ENCODE results near the gene ALK.
"Not testable (repeated sequence)": the region's sequence is repeated elsewhere in the genome, so short reads cannot be mapped to it uniquely, and the experiment has no call there.

ALK gene

DNA sequence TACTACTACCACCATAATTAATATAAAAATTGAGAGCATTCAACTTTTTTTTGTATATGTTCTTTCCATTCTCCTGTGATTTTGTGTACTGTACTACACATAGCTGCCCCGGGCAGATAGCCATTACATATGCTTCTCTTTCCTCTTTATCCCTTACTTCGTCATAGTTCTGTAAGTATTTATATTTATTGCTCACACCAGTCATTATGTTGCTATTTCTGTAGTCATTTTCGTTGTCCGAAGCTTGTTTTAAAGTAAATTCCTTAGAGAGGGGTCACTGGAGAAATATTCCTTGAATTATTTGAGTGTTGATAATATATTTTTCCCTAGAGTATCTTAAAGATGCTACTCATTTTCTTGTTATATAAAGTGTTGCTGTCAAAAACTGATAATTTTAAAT lies 662.2 kb downstream of the ALK start:
- DNase-seq: no peak

DNA sequence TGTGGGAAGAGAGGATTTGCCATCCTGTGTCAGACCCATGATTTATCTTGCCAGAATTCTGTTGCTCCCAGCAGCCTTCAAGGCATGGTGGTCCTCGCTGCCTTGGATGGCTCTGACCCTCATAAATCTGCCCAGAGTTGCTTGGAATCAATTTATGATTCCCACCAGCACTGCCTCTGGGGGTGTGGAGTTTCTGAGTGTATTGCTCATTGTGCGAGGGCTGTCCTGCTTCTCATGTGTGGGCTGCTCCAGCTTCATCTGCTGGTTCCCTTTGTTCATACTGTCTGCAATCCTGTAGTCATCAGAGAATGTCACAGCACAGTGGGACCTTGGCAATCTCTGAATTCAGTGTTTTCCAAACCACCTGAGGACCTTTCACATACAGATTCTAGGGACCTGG lies 666.4 kb downstream of the ALK start:
- DNase-seq: no peak

- DNase-seq: not testable (repeated sequence)
Measured at GRCh38 chr2:29253495-29254275, 667.7 kb downstream of the ALK start.

DNA sequence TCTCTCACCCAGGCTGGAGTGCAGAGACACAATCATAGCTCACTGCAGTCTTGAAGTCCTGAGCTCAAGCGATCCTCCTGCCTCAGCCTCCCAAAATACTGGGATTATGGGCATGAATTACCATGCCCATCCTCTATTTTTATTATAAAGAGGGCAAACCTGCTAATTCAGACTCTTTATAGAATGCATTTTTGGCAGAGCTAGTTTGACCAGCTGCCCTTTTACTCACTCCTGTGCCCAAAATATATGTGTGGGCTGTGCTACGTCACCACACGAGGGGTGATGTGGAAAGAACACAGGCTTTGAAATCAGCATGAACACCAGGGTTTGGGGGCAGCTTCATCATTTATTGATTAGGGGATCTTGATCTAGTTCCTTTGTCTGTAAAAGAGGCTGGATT lies 668.4 kb downstream of the ALK start:
- DNase-seq: no peak

DNA sequence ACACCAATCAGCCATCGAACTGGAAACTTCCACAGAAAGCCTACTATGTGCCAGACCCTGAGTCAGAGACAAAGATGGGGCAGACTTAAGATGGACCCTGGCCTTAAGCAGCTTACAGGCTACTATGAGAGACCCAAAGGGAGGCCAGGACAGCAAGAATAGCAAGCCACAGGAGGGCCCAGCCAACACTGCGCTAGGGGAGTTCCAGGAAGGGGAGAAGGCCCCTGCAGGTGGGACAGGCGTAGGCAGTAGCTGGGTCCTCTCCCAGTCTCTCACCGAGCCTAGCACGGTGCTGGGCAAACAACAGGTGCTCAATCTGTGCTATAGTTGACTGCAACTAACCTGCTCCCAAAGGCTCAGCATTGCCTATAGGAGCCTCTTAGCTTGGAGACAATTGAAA lies 670.0 kb downstream of the ALK start:
- no peak for DNase-seq

DNA sequence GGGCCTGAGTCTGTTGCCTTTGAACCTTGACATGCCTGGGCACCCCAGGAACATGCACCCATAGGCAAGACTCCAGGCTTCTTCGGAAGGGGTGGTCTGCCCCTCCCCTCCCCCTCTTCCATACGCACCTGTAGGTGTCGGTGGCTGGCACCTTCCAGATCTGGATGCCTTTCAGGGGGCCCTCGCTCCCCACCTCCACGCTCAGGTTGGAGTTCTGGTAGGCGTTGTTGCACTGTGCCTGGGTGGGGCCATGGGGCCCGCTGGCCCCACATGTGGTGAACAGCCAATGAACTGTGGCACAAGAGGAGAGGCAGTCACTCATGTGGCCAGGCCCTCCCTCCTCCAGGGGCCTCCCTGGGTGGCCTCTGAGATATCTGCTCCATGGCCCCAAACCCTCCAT lies 670.4 kb downstream of the ALK start:
- DNase-seq: no peak

- DNase-seq: no peak
Measured at GRCh38 chr2:29249666-29250253, 671.6 kb downstream of the ALK start.

- DNase-seq: no peak
Measured at GRCh38 chr2:29247336-29247914, 674.0 kb downstream of the ALK start.

DNA sequence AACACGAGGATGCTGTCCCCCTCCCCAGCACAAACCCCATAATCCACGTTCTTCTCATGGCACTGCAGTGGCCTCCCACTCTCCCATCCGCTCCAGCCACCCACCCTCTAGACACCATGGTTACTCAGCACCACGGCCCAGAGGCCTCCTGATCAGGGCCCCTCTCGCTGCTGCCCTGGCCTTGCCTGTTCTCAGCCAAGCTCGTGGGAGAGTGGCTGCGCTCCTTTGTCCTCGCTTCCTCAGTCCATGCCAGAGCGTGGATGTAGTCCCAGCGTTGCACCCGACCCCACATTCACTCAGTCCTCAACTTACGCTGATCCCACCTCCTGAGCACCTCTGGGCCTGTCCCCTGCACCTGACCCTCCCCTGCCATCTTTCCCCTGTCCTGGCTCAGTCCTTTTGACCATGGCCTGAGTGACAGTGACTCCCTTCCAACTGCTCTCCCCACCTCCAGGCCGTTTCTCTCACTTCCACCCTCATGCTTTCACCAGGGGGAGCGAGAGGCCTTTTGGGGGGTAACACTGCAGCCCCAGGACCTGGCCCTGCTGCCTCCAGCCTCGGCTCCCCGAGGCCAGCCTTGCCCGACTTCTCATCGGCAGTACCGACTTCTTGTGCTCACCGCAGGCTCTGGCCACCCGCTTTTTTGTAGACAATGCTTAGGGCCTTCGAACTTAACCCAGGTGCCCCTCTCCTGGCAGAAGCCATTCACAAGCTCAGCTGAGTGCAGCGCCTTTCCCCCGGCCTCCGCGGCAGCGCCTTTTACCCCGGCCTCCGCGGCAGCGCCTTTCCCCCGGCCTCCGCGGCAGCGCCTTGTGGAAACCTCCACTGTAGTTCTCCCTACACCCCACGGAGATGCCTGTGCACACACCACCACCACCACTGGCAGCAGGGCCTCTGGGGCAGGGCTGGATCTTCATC lies 674.7 kb downstream of the ALK start:
- no peak for DNase-seq

DNA sequence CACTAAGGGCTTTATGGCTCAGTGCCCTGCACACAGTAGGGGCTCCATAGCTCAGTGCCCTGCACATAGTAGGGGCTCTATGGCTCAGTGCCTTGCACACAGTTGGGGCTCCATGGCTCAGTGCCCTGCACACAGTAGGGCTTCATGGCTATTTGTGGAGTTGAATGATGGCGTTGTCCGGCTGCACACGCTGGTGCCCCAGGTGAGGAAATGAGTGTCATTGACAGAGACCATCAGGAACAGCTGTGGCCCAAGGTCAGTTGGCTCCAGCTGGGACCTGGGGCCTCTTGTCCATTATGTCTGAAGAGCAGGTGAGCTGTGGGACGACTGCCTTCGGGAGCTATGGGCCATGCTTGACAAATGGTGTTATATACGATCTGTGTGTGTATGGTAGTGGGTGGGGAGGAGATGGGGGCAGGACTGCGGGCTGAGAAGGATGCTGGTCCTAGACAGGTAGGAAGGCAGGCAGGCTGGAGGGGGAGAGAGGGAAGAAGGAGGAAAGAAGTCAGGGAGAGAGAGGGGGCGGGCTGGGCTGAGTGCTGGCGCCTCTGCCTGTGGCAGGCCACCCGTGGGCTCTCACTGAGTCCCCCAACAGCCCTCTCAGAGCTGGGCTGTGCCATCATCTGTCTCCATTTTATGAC lies 675.5 kb downstream of the ALK start:
- peak; percentile 74 for DNase-seq

GRCh38 chr2:29245035-29245741 lies 676.2 kb downstream of the ALK start:
- not testable (repeated sequence) for DNase-seq

DNA sequence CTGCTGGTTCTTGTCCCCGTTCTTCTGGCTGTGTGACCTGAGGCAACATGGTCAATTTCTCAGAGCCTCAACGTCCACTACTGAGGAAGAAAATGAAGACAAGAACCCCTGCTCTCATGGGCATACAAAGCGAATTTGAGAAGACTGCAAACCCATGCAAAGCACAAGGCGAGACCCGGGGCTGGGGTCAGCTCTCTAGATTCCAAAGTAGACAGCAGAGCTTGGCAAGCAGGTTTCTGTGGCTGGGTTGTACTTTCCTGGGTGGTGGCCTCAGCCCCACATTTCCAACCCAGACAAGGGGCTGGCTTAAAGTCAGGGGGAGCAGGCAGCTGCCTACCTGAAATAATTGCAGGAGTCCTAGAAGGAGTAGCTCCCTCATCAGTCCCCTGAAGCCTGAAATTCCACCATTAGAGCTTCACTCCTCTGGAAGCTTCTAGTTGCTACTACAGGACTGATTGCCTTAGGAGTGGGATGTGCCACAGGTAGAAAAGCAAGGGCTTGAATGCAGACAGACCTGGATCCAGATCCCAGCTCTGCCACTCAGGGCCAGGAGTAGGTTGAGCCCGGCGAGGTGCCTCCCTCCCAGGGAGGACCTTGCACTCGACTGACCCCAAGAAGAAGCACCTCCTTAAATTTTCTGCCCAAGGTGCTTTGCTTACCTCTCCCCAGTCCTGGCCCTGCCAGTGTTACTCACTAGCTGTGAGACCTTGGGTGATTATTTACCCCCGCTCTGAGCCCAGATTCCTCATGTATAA lies 678.6 kb downstream of the ALK start:
- no peak for DNase-seq

- no peak for DNase-seq
Measured at GRCh38 chr2:29241955-29242565, 679.3 kb downstream of the ALK start.

DNA sequence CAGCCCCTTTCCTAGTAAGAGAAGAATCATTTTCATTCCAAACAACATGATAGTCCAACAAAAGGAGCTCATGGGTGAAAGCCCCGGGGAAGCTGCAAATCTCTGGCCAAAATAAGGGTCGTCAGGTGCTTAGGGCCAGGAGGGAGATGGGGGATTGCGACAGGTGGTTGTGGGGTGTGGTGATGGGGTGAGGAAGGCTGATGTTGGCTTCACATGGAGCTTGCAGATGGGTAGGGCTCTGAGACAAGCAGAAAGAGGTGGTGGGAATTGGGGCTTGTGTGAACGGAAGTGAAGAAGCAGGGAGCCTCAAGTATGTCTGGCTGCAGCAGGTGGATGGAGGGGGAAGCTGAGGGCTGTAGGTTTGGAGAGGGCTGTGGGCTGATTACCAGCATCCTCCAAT lies 680.0 kb downstream of the ALK start:
- DNase-seq: no peak

- DNase-seq: no peak
Measured at GRCh38 chr2:29240601-29241000, 680.8 kb downstream of the ALK start.

- DNase-seq: no peak
Measured at GRCh38 chr2:29239209-29239960, 682.0 kb downstream of the ALK start.

GRCh38 chr2:29238497-29238896 lies 682.9 kb downstream of the ALK start:
- peak; percentile 44 for DNase-seq

- no peak for DNase-seq
Measured at GRCh38 chr2:29236074-29236473, 685.3 kb downstream of the ALK start.

DNA sequence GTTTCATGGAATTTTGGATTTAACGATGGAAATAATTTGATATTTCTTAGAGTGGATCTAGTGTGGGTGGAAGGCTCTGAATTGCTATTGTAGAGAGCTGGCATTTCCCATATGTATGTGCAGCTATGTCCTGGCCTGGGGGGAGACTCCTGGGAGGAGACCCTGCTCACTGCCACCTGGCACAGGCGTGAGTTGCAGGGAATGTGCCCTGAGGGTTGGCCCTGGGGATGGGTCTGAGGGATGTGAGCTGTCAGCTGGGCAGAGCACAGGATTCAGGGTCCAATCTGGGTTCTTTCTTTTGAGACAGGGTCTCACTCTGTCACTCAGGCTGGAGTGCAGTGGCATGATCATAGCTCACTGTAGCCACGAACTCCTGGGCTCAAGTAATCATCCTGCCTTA lies 686.0 kb downstream of the ALK start:
- no peak for DNase-seq

- DNase-seq: no peak
Measured at GRCh38 chr2:29233428-29233827, 688.0 kb downstream of the ALK start.

All from NCI-H146 (cell line).